Gastrocnemius medialis (tissue), 4 donors: ENCODE results near the gene COL9A3.

Experiments used
- POLR2A ChIP-seq, 2 donors: fragments of 450-650 bp; IDR thresholded peaks; one replicate each; pipeline ENCODE4 v1.6.1; 2017; ENCODE audit warnings: antibody characterized with exemption in 2 of 2, mild to moderate bottlenecking in 2 of 2, moderate library complexity in 2 of 2
- TF ChIP-seq, protein P1 (sequence below), 5 experiments: fragments of 450-650 bp in 3 of 5; fragments of 200-600 bp in 2 of 5; sonication (generic) in 2 of 5; IDR thresholded peaks in 4 of 5; conservative IDR thresholded peaks in 1 of 5; 1 replicate in 4 of 5; 2 replicates in 1 of 5; pipeline ENCODE4 v1.5.1; 2016 to 2019; ENCODE audit warnings: antibody characterized with exemption in 5 of 5, mild to moderate bottlenecking in 3 of 5, moderate library complexity in 3 of 5

DNA sequence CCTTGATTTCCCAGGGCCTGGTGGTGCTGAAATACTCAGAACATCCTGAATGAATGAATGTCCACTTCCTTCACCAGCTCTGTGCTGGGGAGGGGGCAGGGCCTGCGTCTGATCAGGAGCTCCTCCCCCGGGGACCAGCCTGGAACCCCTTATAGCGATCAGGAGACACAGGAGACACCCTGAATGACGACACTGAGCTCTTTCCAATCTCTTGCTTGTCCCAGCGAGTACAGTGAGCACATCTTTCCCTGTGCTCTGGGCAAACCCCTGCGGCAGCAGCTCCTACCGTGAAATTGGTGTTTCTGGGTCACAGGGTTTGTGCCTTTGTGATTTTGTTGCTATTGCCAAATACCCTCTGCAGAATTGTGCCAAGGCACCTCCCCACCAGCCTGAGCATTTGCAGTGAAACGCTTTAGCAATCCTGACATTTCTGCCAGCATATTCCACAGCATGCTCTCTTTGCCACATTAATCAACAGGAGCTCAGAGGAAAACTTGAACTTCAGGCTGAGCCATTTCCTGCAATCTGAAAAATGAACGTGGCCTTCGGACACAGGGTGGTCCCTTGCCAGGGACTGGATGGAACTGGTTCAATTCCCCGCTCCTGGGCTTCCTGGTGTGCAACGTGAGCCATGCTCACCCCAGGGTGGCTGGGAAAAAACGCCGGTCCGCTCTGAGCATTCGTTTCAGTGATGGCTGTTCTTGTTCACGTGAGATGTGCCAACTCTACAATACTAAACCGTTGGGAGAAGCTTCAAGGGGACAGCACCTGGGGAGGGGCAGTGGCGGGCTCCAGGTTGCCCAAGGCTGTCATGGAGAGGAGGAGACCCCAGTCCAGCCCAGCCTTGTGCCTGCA, 43.6 kb upstream of the COL9A3 start:
- TF ChIP-seq, protein P1, sequence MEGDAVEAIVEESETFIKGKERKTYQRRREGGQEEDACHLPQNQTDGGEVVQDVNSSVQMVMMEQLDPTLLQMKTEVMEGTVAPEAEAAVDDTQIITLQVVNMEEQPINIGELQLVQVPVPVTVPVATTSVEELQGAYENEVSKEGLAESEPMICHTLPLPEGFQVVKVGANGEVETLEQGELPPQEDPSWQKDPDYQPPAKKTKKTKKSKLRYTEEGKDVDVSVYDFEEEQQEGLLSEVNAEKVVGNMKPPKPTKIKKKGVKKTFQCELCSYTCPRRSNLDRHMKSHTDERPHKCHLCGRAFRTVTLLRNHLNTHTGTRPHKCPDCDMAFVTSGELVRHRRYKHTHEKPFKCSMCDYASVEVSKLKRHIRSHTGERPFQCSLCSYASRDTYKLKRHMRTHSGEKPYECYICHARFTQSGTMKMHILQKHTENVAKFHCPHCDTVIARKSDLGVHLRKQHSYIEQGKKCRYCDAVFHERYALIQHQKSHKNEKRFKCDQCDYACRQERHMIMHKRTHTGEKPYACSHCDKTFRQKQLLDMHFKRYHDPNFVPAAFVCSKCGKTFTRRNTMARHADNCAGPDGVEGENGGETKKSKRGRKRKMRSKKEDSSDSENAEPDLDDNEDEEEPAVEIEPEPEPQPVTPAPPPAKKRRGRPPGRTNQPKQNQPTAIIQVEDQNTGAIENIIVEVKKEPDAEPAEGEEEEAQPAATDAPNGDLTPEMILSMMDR (IDR thresholded peaks at IDR 0.05 in 4 of 5, conservative IDR thresholded peaks at IDR 0.05 in 1 of 5) = no peak
- TF ChIP-seq POLR2A (IDR thresholded peaks at IDR 0.05) = no peak
